Left renal pelvis (tissue), 4 donors: ENCODE measurements around the gene NXNL2. TPM values are rescaled to one million over a fixed set of nuclear protein-coding genes. Genes with fewer than 3 reads are reported as not detected.

ENCODE experiments used
- DNase-seq, 4 donors: peaks; one replicate each; pipeline ENCODE4 v3.0.0-alpha.2; 2013; ENCODE audit warnings: low read depth in 4 of 4, low spot score in 3 of 4
- polyA plus RNA-seq, 4 donors: library from polyadenylated mRNA; unstranded; fragments of 120-200 nt; gene quantifications; one replicate each; pipeline ENCODE4 v1.2.1, GENCODE V29; 2013; ENCODE audit not compliant: insufficient read length in 4 of 4

Gene NXNL2
- polyA plus RNA-seq, 4 donors = 1.5 to 4.2 (median 3.0) TPM

DNA sequence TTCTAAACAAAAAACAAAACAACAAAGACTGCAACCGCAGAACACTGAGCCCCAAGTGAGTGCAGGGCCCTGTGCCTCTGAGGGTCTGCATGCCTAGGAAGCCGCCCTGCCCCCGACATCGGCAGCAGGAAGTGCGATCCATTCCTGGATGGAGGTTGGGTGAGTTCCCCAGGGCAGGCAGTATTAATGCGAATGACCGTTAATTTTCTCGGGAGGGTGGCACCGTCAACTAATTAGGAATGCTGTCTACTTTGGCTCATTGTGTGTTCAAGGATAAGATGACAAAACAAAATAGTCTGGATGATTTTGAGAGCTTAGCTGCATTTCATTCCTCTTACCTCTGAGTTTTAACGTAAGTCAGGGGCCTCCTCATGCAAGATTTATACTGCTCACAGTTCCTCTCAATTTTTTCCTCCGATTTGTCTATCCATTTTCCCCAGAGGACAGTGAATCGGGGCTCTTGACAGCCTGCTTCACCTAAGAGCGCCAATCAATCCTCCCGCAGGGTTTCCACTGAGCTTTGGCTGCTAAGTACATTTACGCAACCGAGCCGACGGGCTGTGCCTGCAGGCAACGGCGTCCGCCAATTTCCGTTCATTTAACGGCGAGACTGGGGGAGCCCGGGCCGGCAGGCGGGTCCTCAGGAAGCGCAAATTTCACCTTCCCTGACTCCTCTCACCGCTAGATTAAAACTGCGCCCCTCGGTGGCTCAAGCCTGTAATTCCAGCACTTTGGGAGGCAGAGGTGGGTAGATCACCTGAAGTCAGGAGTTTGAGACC is 2.9 kb upstream of the NXNL2 start:
- no peak for DNase-seq

GRCh38 chr9:88533951-88534455 is 975 bp upstream of the NXNL2 start:
- no peak for DNase-seq

- no peak for DNase-seq
Measured at GRCh38 chr9:88535226-88536022, 446 bp downstream of the NXNL2 start.

- DNase-seq = no peak
Measured at GRCh38 chr9:88536023-88536324, 996 bp downstream of the NXNL2 start.

- DNase-seq = no peak
Measured at GRCh38 chr9:88536951-88537760, 2.2 kb downstream of the NXNL2 start.

- DNase-seq = no peak
Measured at GRCh38 chr9:88537761-88538091, 2.7 kb downstream of the NXNL2 start.

DNA sequence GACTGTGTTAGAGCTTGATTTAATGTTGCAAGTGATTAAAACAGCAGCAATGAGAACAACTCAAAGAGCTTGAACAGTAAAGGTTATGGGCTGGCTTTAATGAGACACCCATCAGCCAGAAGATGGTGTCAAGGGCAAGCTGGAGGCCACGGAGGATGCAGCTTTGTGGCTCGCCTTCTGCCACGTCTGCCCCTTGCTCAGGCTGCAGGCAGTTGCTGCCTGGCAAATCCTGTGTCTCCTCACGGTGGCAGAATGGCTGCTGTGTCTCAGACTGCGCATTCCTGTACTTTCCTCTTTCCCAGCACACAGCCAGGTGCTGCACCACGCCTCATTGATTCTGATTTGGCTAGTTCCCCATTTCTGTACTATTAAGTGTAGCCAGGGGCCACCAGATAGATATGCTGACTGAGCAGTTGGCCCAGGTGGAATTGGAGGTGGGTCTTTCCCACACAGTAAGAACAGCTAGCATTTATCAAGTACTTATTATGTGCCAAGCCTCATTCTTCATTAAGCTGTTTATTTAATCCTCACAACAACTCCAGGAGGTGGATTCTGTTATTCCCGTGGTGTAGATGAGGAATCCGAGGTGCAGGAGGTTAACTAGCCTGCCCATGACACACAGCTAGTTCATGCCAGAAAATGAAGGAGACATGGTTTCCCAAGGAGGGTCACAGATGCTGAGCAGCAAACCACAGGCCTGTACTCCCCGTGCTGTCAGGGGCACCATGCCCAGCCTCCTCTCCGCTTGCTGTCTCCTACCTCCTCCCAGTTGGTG is 3.5 kb downstream of the NXNL2 start:
- DNase-seq = no peak

DNA sequence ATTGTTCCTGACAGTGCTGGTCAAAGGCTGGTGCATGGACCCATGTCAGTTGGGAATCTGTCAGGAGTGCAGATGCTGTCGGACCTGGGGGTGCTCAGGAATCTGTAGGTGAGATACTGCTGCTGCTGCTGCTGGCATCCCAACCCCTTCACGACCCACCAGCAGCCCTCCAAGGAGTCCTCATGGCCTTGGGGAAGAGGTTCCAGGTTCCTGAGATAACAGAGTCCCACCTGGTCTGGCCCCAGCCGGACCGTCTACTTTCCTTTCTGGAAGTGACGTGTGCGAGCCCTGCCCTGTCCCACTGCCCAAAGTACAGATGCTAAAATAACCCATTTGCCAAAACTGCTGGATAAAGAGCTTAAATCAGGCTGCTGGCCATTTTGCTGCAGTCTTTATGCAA is 4.3 kb downstream of the NXNL2 start:
- no peak for DNase-seq

DNA sequence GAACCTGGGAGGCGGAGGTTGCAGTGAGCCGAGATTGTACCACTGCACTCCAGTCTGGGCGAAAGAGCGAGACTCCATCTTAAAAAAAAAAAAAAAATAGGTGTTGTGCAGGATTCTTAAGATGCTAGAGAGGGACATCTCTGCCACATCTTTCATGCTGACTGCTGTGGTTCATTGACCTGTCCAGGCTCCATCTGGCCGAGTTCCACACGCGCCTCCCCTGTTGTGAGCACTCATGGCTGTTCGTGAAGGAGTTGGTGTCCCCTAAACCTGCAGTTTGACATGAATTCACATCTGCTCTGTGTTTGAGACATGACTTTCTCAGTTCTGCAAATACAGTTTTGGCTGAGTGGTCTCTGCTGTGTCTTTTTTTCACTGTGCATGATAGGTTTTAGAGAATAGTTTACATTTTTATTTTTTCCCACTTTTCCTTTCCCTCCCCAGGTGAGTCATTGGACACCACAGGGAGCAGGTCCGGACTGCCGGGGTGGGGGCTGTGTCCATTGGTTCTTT is 5.3 kb downstream of the NXNL2 start:
- no peak for DNase-seq

- no peak for DNase-seq
Measured at GRCh38 chr9:88544245-88544644, 9.3 kb downstream of the NXNL2 start.

GRCh38 chr9:88551546-88552137 is 16.7 kb downstream of the NXNL2 start:
- DNase-seq = no peak

DNA sequence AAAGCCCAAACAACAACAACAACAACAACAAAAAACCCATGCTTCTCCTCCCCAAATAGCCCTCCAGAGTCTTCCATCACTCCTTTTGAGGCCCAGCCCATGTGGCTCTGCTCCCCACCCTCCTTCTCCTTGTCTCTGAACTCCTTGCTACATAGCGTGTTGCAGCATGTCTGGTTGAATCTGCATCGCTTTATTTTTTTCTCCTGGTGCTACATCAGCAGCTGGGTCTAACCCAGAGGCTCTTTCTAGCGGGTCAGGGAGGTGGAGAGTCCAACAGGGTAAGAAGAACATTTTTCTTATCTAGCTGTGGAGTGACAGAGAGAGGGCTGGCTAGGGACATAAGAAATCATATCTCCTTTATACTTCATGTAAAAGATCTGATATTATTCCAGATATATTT is 18.4 kb downstream of the NXNL2 start:
- DNase-seq = no peak

- DNase-seq = no peak
Measured at GRCh38 chr9:88555268-88555980, 20.4 kb downstream of the NXNL2 start.

DNA sequence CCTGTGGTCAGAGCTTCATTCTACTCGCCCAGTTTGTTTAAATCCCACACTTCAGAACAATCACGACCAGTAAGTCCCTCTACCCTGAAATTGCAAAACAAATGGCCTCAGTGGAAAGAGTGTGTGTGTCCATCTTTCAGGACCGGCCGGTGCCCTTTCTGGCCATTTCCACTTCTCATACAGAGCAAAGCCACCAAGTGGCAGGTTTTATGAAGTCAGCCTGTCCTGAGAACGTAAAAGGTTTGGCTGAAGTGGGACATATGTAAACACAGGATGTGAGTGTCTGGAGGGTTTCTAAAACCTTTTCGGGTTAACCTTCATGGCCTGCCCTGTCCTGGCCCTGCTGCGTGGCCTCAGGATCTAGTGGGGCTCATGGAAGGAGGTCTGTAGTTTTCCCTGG is 24.7 kb downstream of the NXNL2 start:
- DNase-seq = no peak

DNA sequence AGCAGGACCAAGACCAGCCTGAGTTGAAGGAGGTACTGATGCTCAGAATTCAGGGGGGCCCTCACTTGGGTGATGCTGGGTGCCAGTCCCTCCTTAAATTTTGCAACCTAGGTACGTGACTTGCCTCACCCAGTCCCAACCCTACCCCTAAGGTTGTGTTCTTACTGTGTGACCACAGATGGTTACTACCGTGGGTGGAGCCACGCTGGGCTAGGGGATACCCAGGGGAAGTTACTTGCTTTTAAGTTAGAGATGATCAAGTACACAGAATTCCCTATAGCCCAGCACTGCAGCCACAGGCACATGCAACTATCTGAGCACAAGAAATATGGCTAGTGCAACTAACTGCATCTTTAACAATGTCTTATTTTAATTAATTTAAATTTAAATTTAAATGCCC is 32.9 kb downstream of the NXNL2 start:
- no peak for DNase-seq

GRCh38 chr9:88571419-88571818 is 36.4 kb downstream of the NXNL2 start:
- DNase-seq = no peak

DNA sequence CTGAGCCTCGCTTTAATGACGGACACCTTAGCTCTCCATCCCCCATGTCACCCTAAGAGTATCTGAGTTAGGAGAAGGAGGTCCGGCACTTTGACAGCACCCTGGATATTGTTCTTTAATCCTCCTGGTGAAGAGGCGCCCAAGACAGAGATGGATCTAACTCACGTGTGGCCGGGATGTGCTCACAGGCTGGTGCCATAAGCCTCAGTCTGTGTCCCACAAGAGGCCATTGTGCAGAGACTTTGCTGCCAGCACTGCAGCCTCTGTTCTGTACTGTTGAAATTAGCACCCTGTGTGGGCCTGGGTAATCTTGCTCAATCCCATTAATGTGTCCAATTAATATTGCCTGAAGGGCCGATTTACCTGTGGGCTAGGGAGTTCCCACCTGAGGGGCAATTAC is 37.7 kb downstream of the NXNL2 start:
- no peak for DNase-seq

DNA sequence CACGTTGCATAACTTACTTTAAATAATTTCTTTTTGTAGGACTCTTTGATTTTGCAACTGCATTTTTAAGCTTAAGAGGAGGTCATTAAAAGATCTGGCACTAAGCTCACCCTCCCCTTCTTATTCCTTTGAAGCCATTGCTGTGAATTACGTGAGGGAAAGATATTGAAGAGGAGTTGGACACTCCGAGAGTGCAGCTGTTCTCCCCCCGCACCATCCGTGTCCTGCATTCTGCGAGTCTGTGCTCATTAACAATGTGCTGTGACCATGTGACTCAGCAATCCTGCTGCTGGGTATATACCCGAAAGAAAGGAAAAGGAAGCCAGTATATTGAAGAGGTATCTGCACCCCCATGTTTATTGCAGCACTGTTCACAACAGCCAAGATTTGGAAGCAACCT is 40.0 kb downstream of the NXNL2 start:
- DNase-seq = no peak
